ENCODE measurements around the gene TBL1XR1.
"Not testable (repeated sequence)": the region's sequence is repeated elsewhere in the genome, so short reads cannot be mapped to it uniquely, and the experiment has no call there.

TBL1XR1 gene

DNA sequence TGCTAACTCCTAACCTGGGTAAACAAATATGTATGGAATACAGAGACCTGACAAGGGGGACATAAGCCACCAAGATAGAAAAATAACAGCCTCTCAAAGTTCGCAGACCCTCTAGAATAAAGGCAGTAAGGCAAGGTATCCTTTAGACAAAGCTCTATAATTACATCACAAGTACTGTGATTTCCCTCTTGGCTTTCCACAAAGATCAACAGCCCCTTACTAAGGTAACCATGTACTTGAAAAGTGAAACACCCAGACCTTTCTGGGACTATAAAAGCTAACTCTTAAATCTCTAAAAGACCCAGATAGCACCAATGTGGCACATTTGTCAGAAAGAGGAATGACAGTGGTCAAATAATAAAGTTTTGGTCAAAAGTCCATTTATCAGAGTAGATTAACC is 51.9 kb downstream of the TBL1XR1 start:
- Mint-ChIP-seq H3K36me3 (peaks cover 3% of the 10 kb centered on the region), H3K4me3 (peak overlapping the region; percentile 74), H3K9me3 (no peaks in the 10 kb centered on the region), H3K27me3 (no peaks in the 10 kb centered on the region), H3K4me1 (peaks cover 77% of the 10 kb centered on the region), H3K27ac (peak overlapping the region; percentile 88)

GRCh38 chr3:177144922-177145321 is 52.4 kb downstream of the TBL1XR1 start:
- Mint-ChIP-seq H3K27me3 (no peaks in the 10 kb centered on the region), H3K4me1 (peaks cover 77% of the 10 kb centered on the region), H3K36me3 (peaks cover 3% of the 10 kb centered on the region), H3K27ac (peak overlapping the region; percentile 88), H3K4me3 (peak overlapping the region; percentile 74), H3K9me3 (no peaks in the 10 kb centered on the region)

GRCh38 chr3:177141899-177142646 is 55.2 kb downstream of the TBL1XR1 start:
- Mint-ChIP-seq H3K27ac (peak overlapping the region; percentile 20), H3K4me1 (peaks cover 86% of the 10 kb centered on the region), H3K4me3 (peak overlapping the region; percentile 9), H3K27me3 (no peaks in the 10 kb centered on the region), H3K36me3 (peaks cover 3% of the 10 kb centered on the region), H3K9me3 (no peaks in the 10 kb centered on the region)

DNA sequence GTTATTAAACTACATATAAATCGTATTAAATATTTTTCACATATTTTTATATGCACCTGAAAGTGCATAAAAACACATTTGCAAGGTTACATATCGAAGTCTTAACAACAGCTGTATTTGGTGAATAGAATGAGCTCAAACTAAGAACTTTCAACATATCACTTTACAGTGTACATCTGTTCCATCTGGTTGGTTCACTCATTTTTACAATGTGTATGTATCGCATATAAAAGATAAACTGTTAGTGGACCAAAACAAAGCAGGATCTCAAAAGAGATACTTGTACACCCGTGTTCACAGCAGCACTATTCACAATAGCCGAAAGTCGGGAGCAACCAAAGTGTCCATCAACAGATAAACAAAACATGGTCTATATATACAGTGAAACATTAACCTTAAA is 55.8 kb downstream of the TBL1XR1 start:
- peaks cover 3% of the 10 kb centered on the region for H3K36me3 Mint-ChIP-seq
- H3K27ac Mint-ChIP-seq = peak overlapping the region; percentile 63
- peaks cover 86% of the 10 kb centered on the region for H3K4me1 Mint-ChIP-seq
- no peaks in the 10 kb centered on the region for H3K9me3 Mint-ChIP-seq
- peak overlapping the region; percentile 9 for H3K4me3 Mint-ChIP-seq
- H3K27me3 Mint-ChIP-seq = no peaks in the 10 kb centered on the region

DNA sequence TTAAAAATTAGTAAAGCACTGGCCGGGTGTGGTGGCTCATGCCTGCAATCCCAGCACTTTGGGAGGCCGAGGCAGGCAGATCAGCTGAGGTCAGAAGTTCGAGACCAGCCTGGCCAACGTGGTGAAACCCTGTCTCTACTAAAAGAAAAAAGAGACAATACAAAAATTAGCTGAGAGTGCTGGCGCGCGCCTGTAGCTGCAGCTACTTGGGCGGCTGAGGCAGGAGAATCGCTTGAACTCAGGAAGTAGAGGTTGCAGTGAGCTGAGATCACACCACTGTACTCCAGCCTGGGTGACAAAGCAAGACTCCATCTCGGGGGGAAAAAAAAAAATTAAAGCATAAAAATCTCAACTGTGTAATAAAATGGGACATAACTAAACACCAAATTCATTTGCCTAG is 58.1 kb downstream of the TBL1XR1 start:
- Mint-ChIP-seq H3K4me1 (peaks cover 81% of the 10 kb centered on the region), H3K4me3 (peak overlapping the region; percentile 23), H3K27ac (peak overlapping the region; percentile 74)
- not testable (repeated sequence) for H3K36me3 Mint-ChIP-seq, H3K27me3 Mint-ChIP-seq, H3K9me3 Mint-ChIP-seq

- Mint-ChIP-seq H3K27me3 (no peaks in the 10 kb centered on the region), H3K9me3 (no peaks in the 10 kb centered on the region), H3K36me3 (peaks cover 6% of the 10 kb centered on the region), H3K4me1 (peaks cover 81% of the 10 kb centered on the region), H3K27ac (peak overlapping the region; percentile 15), H3K4me3 (peak overlapping the region; percentile 2)
These were observed 59.2 kb downstream of the TBL1XR1 start for GRCh38 chr3:177137774-177138705.

DNA sequence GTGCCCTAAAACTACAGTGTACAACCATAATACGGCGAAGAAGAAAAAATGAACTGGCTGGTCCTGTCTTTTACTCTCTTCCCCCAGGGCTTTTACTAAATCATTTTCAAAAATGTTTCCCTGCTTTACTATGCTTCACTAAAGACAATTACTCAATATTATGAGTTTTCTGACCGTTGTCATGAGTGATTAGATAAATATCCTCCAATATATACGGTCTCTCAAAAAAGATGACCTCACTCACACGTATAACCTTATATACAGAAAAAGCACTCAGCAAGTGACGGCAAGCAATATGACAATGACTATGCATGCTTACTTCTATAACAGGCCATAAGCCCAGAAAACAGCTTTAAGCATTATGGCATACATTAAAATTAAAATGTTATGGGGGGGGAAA is 60.5 kb downstream of the TBL1XR1 start:
- Mint-ChIP-seq H3K36me3 (peaks cover 6% of the 10 kb centered on the region), H3K4me1 (peaks cover 81% of the 10 kb centered on the region), H3K27me3 (no peaks in the 10 kb centered on the region), H3K4me3 (no peak overlapping the region), H3K9me3 (no peaks in the 10 kb centered on the region), H3K27ac (peak overlapping the region; percentile 17)

- Mint-ChIP-seq H3K4me1 (peaks cover 78% of the 10 kb centered on the region), H3K9me3 (no peaks in the 10 kb centered on the region), H3K27ac (peak overlapping the region; percentile 38), H3K27me3 (no peaks in the 10 kb centered on the region), H3K36me3 (peaks cover 6% of the 10 kb centered on the region), H3K4me3 (no peak overlapping the region)
These were observed 61.3 kb downstream of the TBL1XR1 start for GRCh38 chr3:177135841-177136492.

GRCh38 chr3:177134816-177135210 is 62.5 kb downstream of the TBL1XR1 start:
- H3K36me3 Mint-ChIP-seq = peaks cover 11% of the 10 kb centered on the region

DNA sequence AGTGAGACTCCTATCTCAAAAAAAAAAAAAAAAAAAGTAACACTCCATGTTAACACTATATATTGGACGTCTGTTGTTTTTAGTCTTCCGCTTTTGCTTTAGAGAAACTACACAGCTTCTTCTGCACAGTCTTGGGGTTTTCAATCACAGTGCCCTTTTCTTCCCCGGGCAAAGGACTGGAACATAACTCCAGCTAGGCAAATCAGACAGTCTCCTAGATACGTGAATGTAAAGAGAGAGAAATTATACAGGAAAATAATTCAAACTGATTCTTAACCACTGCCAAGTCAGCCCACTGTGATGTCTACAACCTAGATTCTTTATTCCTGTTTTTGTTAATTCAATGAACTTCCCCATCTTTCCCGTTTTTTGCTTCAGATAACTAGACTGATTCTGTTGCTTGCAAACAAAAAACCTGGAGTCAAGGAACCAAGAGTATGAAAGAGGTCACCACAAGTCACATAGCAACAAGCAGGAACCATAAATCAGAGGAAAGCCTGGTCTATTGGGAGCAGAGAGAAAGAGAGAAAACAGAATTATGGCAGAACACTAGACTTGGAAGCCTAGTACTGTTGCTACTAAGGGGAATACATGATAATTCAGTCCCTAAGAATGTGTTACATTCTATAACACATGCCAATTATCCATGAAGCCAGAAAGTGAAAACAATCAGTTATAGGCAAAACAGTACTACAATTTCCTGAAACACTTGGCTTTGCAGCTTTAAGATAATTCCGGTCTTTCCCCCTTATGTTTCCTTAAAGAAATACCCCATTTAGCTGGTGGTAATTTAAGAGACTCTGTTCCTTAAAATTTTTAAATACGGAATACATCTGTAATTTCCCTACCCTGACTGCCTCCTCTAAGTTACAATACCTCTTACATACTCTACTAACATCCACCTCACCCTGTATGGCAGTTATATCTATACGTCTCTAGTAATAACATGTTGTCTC is 63.1 kb downstream of the TBL1XR1 start:
- H3K27me3 Mint-ChIP-seq = no peaks in the 10 kb centered on the region
- peaks cover 76% of the 10 kb centered on the region for H3K4me1 Mint-ChIP-seq
- no peaks in the 10 kb centered on the region for H3K9me3 Mint-ChIP-seq
- no peak overlapping the region for H3K4me3 Mint-ChIP-seq
- peaks cover 11% of the 10 kb centered on the region for H3K36me3 Mint-ChIP-seq
- peak overlapping the region; percentile 2 for H3K27ac Mint-ChIP-seq

More at GRCh38 chr3:177134816-177135210, 62.5 kb downstream of the TBL1XR1 start:
- Mint-ChIP-seq H3K4me1 (peaks cover 76% of the 10 kb centered on the region), H3K27ac (no peak overlapping the region), H3K4me3 (no peak overlapping the region), H3K27me3 (no peaks in the 10 kb centered on the region), H3K9me3 (no peaks in the 10 kb centered on the region)

GRCh38 chr3:177131927-177132636 is 65.2 kb downstream of the TBL1XR1 start:
- Mint-ChIP-seq H3K4me3 (no peak overlapping the region), H3K36me3 (peaks cover 23% of the 10 kb centered on the region), H3K27me3 (no peaks in the 10 kb centered on the region), H3K9me3 (no peaks in the 10 kb centered on the region), H3K27ac (no peak overlapping the region), H3K4me1 (peaks cover 77% of the 10 kb centered on the region)

GRCh38 chr3:177127008-177127407 is 70.3 kb downstream of the TBL1XR1 start:
- Mint-ChIP-seq H3K4me1 (peaks cover 87% of the 10 kb centered on the region), H3K36me3 (peaks cover 17% of the 10 kb centered on the region)

DNA sequence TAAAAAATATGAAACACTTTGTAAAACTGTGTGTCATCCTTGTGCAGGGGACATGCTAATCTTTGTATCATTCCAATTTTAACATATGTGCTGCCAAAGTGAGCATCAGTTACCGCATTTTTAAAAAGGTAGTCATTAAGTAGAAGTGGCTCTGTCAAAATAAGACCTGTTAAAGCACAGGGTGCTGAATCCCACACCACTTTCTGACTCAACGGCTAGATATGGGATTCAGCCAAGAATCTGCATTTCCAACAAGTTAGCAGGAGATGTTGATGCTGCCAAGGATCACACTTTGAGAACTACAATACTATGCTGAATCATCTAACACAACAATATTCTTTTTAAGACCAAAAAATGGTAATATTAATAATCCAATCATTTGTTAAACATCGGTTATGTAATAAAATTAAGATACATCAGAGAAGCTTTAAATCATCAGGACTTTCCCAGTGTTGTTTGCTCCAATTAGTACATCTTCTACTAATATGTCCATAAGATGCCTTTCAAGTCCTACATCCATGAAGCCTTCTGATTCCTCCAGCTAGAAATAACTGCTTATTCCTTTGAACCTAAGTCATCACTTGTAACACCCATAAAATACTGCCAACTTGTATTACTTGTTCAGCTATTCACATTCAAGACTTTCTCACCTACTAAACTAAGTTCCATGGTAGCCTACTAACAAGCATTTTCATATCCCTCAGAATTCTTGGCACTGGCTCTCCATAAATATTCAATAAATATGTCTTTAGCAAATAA is 71.1 kb downstream of the TBL1XR1 start:
- Mint-ChIP-seq H3K4me1 (peaks cover 90% of the 10 kb centered on the region), H3K9me3 (no peaks in the 10 kb centered on the region), H3K4me3 (no peak overlapping the region), H3K27ac (no peak overlapping the region), H3K27me3 (no peaks in the 10 kb centered on the region), H3K36me3 (peaks cover 17% of the 10 kb centered on the region)

More at GRCh38 chr3:177127008-177127407, 70.3 kb downstream of the TBL1XR1 start:
- H3K9me3 Mint-ChIP-seq = no peaks in the 10 kb centered on the region
- H3K27me3 Mint-ChIP-seq = no peaks in the 10 kb centered on the region
- H3K27ac Mint-ChIP-seq = no peak overlapping the region
- no peak overlapping the region for H3K4me3 Mint-ChIP-seq
